CD14-positive monocyte (primary cell): ENCODE results near the gene GPR25. TPM values are rescaled to one million over a fixed set of nuclear protein-coding genes. Genes with fewer than 3 reads are reported as not detected.
A peak's percentile ranks its signal among the peaks of the same experiment; 100 is the strongest.

ENCODE experiments used
- DNase-seq, 3 donors: peaks; one replicate each; pipeline ENCODE4 v3.0.0-alpha.2; 2011 to 2022
- H2AFZ ChIP-seq: 2 replicates; pipeline ENCODE4 v1.6.0; 2012; ENCODE audit warnings: mild to moderate bottlenecking, low read depth, low read length, inconsistent platforms; ENCODE audit not compliant: insufficient read depth, poor library complexity, severe bottlenecking
- H3K27ac ChIP-seq, 2 donors: 1 replicate in 1 of 2; 2 replicates in 1 of 2; pipeline ENCODE4 v1.5.1; 2012 to 2013; ENCODE audit warnings: low read length in 2 of 2, control low read depth in 1 of 2, inconsistent platforms in 1 of 2, low read depth in 1 of 2, mild to moderate bottlenecking in 1 of 2
- H3K27me3 ChIP-seq, 2 donors: one replicate each; pipeline versions ENCODE4 v1.6.0 to v1.6.1; 2011 to 2013; ENCODE audit warnings: low read length in 2 of 2; ENCODE audit not compliant: control insufficient read depth in 2 of 2, insufficient read depth in 2 of 2
- H3K36me3 ChIP-seq, 2 donors: replicated peaks in 1 of 2; 1 replicate in 1 of 2; 2 replicates in 1 of 2; pipeline versions ENCODE4 v1.5.1 to v1.6.1; 2012 to 2013; ENCODE audit warnings: low read length in 2 of 2, control low read depth in 1 of 2, inconsistent platforms in 1 of 2, mild to moderate bottlenecking in 1 of 2; ENCODE audit not compliant: insufficient read depth in 2 of 2, control insufficient read depth in 1 of 2
- H3K4me1 ChIP-seq, 2 donors: 1 replicate in 1 of 2; 2 replicates in 1 of 2; pipeline versions ENCODE4 v1.5.1 to v1.6.1; 2012 to 2013; ENCODE audit warnings: low read length in 2 of 2, control low read depth in 1 of 2, inconsistent platforms in 1 of 2, mild to moderate bottlenecking in 1 of 2, moderate library complexity in 1 of 2; ENCODE audit not compliant: insufficient read depth in 2 of 2, control insufficient read depth in 1 of 2
- H3K4me2 ChIP-seq: replicated peaks from 2 replicates; pipeline ENCODE3; 2012; ENCODE audit warnings: low read length, moderate library complexity, mild to moderate bottlenecking; ENCODE audit not compliant: poor library complexity, severe bottlenecking; ENCODE audit errors: extremely low read depth
- H3K4me3 ChIP-seq, 3 experiments: fragments of 200-600 bp in 1 of 3; sonication (generic) in 1 of 3; replicated peaks in 1 of 3; 1 replicate in 2 of 3; 2 replicates in 1 of 3; pipeline ENCODE4 v1.5.1; 2011 to 2013; ENCODE audit warnings: low read length in 3 of 3, mild to moderate bottlenecking in 3 of 3, control low read depth in 2 of 3, low read depth in 2 of 3, inconsistent platforms in 1 of 3, moderate library complexity in 1 of 3
- H3K79me2 ChIP-seq: 2 replicates; pipeline ENCODE4 v1.6.0; 2012; ENCODE audit warnings: mild to moderate bottlenecking, control low read depth, inconsistent platforms, low read length, moderate library complexity; ENCODE audit not compliant: insufficient read depth
- H3K9ac ChIP-seq: 2 replicates; pipeline ENCODE4 v1.6.0; 2017; ENCODE audit warnings: low read length, mild to moderate bottlenecking; ENCODE audit not compliant: insufficient read depth, poor library complexity, severe bottlenecking
- H3K9me3 ChIP-seq, 2 donors: replicated peaks in 1 of 2; 1 replicate in 1 of 2; 2 replicates in 1 of 2; pipeline versions ENCODE4 v1.5.1 to v1.6.1; 2012 to 2013; ENCODE audit warnings: low read length in 2 of 2, control low read depth in 1 of 2; ENCODE audit not compliant: control insufficient read depth in 1 of 2, insufficient read depth in 1 of 2
- H4K20me1 ChIP-seq: 2 replicates; pipeline ENCODE4 v1.6.0; 2012; ENCODE audit warnings: mild to moderate bottlenecking, low read length, control low read depth, moderate library complexity; ENCODE audit not compliant: insufficient read depth
- H3K27ac Mint-ChIP-seq, 7 donors: one replicate each; pipeline ENCODE4 v1.8.0; 2020; ENCODE audit warnings: mild to moderate bottlenecking in 7 of 7, mixed read lengths in 7 of 7, moderate library complexity in 6 of 7, inconsistent platforms in 2 of 7
- H3K27me3 Mint-ChIP-seq, 3 donors: one replicate each; pipeline ENCODE4 v1.8.0; 2021 to 2022; ENCODE audit warnings: low read depth in 3 of 3, mild to moderate bottlenecking in 3 of 3, mixed read lengths in 3 of 3, moderate library complexity in 3 of 3, inconsistent platforms in 1 of 3
- H3K36me3 Mint-ChIP-seq, 2 donors: one replicate each; pipeline ENCODE4 v1.8.0; 2020; ENCODE audit warnings: mixed read lengths in 2 of 2, inconsistent platforms in 1 of 2, mild to moderate bottlenecking in 1 of 2
- H3K4me1 Mint-ChIP-seq: one replicate; pipeline ENCODE4 v1.8.0; 2020; ENCODE audit warnings: mild to moderate bottlenecking, mixed read lengths
- H3K4me3 Mint-ChIP-seq, 2 donors: one replicate each; pipeline ENCODE4 v1.8.0; 2020; ENCODE audit warnings: mild to moderate bottlenecking in 2 of 2, mixed read lengths in 2 of 2, moderate library complexity in 1 of 2
- H3K9me3 Mint-ChIP-seq, 7 donors: one replicate each; pipeline ENCODE4 v1.8.0; 2020 to 2022; ENCODE audit warnings: mixed read lengths in 7 of 7, mild to moderate bottlenecking in 6 of 7, moderate library complexity in 6 of 7, inconsistent platforms in 2 of 7
- CTCF ChIP-seq: fragments of 200-600 bp; IDR thresholded peaks from one replicate; pipeline ENCODE4 v1.8.0; 2022; ENCODE audit warnings: antibody characterized with exemption, mild to moderate bottlenecking
- WGBS: methylation state at CpG from one replicate; pipeline ENCODE4 v1.1.5; 2013; ENCODE audit warnings: missing lambda C conversion rate; ENCODE audit not compliant: insufficient coverage; 5-methylcytosine and 5-hydroxymethylcytosine counted together
- intact Hi-C, 2 donors: fragments of 100-400 bp; cut with micrococcal nuclease; formaldehyde crosslinking; loops; one replicate each; pipeline versions ENCODE4 v1.15.0 to v1.15.1; 2023
- polyA plus RNA-seq, 3 donors: library from polyadenylated mRNA; depleted of rRNA in 1 of 3; unstranded in 2 of 3; stranded (reverse) in 1 of 3; fragments of 300-500 nt in 2 of 3; fragments of >200 nt in 1 of 3; fragmentation: Illumina TruSeq in 2 of 3; gene quantifications; 1 replicate in 2 of 3; 2 replicates in 1 of 3; pipeline ENCODE4 v1.2.3, GENCODE V29; 2012 to 2021

GPR25 gene
- polyA plus RNA-seq, 3 donors = 0.13 TPM; not detected in 2

DNA sequence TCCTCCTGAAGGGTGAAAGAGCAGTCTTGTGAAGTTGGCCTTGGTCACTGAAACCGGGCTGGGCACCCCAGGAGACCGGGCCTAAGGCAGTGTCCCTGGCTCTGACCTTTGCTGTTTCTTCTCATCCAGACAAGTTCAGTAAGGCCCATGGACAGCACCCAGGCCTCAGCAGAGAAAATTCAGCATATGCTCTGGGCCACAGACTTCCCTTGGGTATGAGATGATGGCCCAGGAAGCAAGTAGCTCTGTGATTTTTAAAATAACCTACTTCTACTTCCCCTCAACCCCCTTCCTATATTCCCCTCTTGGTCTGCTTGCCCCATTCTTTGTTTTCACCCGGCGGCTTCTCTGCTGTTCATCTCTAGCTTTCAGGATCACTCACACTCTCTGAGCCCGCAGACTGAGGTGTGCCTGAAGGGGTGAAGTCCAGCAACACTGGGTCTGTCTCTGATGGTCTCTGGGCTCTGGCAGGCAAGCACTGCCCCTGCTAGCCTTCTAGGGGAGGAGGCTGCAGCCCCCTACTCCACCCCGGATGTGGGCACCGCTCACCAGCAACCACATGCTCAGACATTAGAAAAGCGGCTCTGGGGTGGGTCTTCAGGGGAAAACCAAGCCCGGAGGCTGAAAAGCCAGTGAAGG lies 2.9 kb upstream of the GPR25 start:
- Histone ChIP-seq H3K4me2 (no peak overlapping the region), H3K9me3 (no peaks in the 10 kb centered on the region), H3K9ac (no peak overlapping the region), H3K27me3 (peaks cover 11 to 30% of the 10 kb centered on the region in 2 donors), H2AFZ (no peak overlapping the region), H3K36me3 (no peaks in the 10 kb centered on the region), H3K79me2 (no peaks in the 10 kb centered on the region), H4K20me1 (no peaks in the 10 kb centered on the region), H3K4me3 (no peak overlapping the region), H3K4me1 (peaks cover 11 to 14% of the 10 kb centered on the region in 2 donors), H3K27ac (no peak overlapping the region)
- peak overlapping the region in 1 of 7 donors; percentile 51 for H3K27ac Mint-ChIP-seq
- DNase-seq = no peak
- H3K27me3 Mint-ChIP-seq = peaks cover 29 to 34% (median 29%) of the 10 kb centered on the region in 3 donors
- H3K36me3 Mint-ChIP-seq = peaks cover 5% of the 10 kb centered on the region in 2 donors
- intact Hi-C loops = no loop called here
- H3K4me1 Mint-ChIP-seq = peaks cover 30% of the 10 kb centered on the region
- no CpG with 5 or more reads among the region's 9 CpGs for WGBS
- no peak overlapping the region for H3K4me3 Mint-ChIP-seq
- TF ChIP-seq CTCF = no peak
- H3K9me3 Mint-ChIP-seq = peaks cover 0 to 8% (median 4%) of the 10 kb centered on the region in 7 donors

- peaks cover 44 to 49% (median 46%) of the 10 kb centered on the region in 3 donors for H3K27me3 Mint-ChIP-seq
- H3K9me3 ChIP-seq = no peaks in the 10 kb centered on the region
- peak overlapping the region; percentile 56 for H2AFZ ChIP-seq
- H3K4me1 Mint-ChIP-seq = peaks cover 26% of the 10 kb centered on the region
- H3K4me1 ChIP-seq = peaks cover 11 to 14% of the 10 kb centered on the region in 2 donors
- WGBS = 17% methylated on average over 61 of the region's 61 CpGs
- H3K9me3 Mint-ChIP-seq = peaks cover 0 to 12% (median 4%) of the 10 kb centered on the region in 7 donors
- no peak for DNase-seq
- H3K27ac Mint-ChIP-seq = no peak overlapping the region
- no peaks in the 10 kb centered on the region for H4K20me1 ChIP-seq
- no peaks in the 10 kb centered on the region for H3K36me3 ChIP-seq
- H3K27ac ChIP-seq = no peak overlapping the region
- H3K4me2 ChIP-seq = peak overlapping the region; percentile 68
- H3K36me3 Mint-ChIP-seq = peaks cover 5% of the 10 kb centered on the region in 2 donors
- H3K9ac ChIP-seq = peak overlapping the region; percentile 32
- peaks cover 11 to 30% of the 10 kb centered on the region in 2 donors for H3K27me3 ChIP-seq
- TF ChIP-seq CTCF = no peak
- intact Hi-C loops = no loop called here
- H3K79me2 ChIP-seq = no peaks in the 10 kb centered on the region
- peak overlapping the region; percentile 72 to 92 for H3K4me3 Mint-ChIP-seq
- H3K4me3 ChIP-seq = peak overlapping the region in 1 of 3 experiments; percentile 57
Observed at GRCh38 chr1:200873116-200873670, 412 bp downstream of the GPR25 start.
